WTC11 (cell line): ENCODE data around the gene TAGLN3. TPM values are rescaled to one million over a fixed set of nuclear protein-coding genes. Genes with fewer than 3 reads are reported as not detected.

ENCODE experiments used
- ATAC-seq: fragments of 200-7000 bp; cut with Tn5 transposase; 2 replicates; pipeline ENCODE4 v1.10.0; 2021; ENCODE audit warnings: mild to moderate bottlenecking, moderate library complexity
- CTCF ChIA-PET: fragments of 300-600 bp; sonication (Branson Sonifier 250); formaldehyde crosslinking; loops from one replicate; lab custom pipeline; 2021; ENCODE audit warnings: antibody characterized with exemption; lab: Charles Lee
- POLR2A ChIA-PET: fragments of 350-600 bp; sonication (Branson Sonifier 250); formaldehyde crosslinking; loops from one replicate; lab custom pipeline; 2021; ENCODE audit warnings: antibody characterized with exemption; lab: Charles Lee
- DNase-seq: peaks from one replicate; pipeline ENCODE4 v3.0.0; 2021; ENCODE audit warnings: low spot score
- H3K27ac Mint-ChIP-seq: 2 replicates; pipeline ENCODE4 v1.8.0; 2021; ENCODE audit warnings: mixed read lengths
- H3K27me3 Mint-ChIP-seq: 2 replicates; pipeline ENCODE4 v1.8.0; 2021; ENCODE audit warnings: low read depth, mild to moderate bottlenecking, moderate library complexity, mixed read lengths
- H3K36me3 Mint-ChIP-seq: 2 replicates; pipeline ENCODE4 v1.8.0; 2021; ENCODE audit warnings: mixed read lengths
- H3K4me1 Mint-ChIP-seq: 2 replicates; pipeline ENCODE4 v1.8.0; 2022; ENCODE audit warnings: mixed read lengths
- H3K4me3 Mint-ChIP-seq: 2 replicates; pipeline ENCODE4 v1.8.0; 2021; ENCODE audit warnings: mild to moderate bottlenecking, moderate library complexity, mixed read lengths
- H3K9me3 Mint-ChIP-seq: 2 replicates; pipeline ENCODE4 v1.8.0; 2021; ENCODE audit warnings: mixed read lengths
- CBFB ChIP-seq: sonication (generic); formaldehyde crosslinking; IDR thresholded peaks from 2 replicates; pipeline ENCODE4 v1.8.1; 2022; ENCODE audit warnings: mild to moderate bottlenecking, low read depth, missing genetic modification reagents
- CREB1 ChIP-seq: sonication (generic); formaldehyde crosslinking; IDR thresholded peaks from 2 replicates; pipeline ENCODE4 v1.8.0; 2023; ENCODE audit warnings: mild to moderate bottlenecking, missing genetic modification reagents
- CTCF ChIP-seq: fragments of 200-600 bp; IDR thresholded peaks from 2 replicates; pipeline ENCODE4 v1.8.0; 2022; ENCODE audit warnings: antibody characterized with exemption
- ELF4 ChIP-seq: sonication (generic); formaldehyde crosslinking; IDR thresholded peaks from 2 replicates; pipeline ENCODE4 v1.8.1; 2022; ENCODE audit warnings: low read depth, mild to moderate bottlenecking, moderate library complexity, missing genetic modification reagents
- FOXK1 ChIP-seq: sonication (generic); formaldehyde crosslinking; IDR thresholded peaks from 2 replicates; pipeline ENCODE4 v1.8.0; 2022; ENCODE audit warnings: mild to moderate bottlenecking, moderate library complexity, missing genetic modification reagents
- GABPB1 ChIP-seq: sonication (generic); formaldehyde crosslinking; IDR thresholded peaks from 2 replicates; pipeline ENCODE4 v1.8.1; 2023; ENCODE audit warnings: mild to moderate bottlenecking, missing genetic modification reagents
- HMGA2 ChIP-seq: fragments of 250-450 bp; sonication (Bioruptor Pico); IDR thresholded peaks from 2 replicates; pipeline ENCODE4 v1.4.0; 2021; ENCODE audit warnings: mild to moderate bottlenecking, moderate library complexity
- MXD4 ChIP-seq: fragments of 250-450 bp; sonication (Bioruptor Pico); IDR thresholded peaks from 2 replicates; pipeline ENCODE4 v1.8.0; 2021; ENCODE audit warnings: mild to moderate bottlenecking, moderate library complexity, borderline replicate concordance
- PREB ChIP-seq: sonication (generic); formaldehyde crosslinking; IDR thresholded peaks from 2 replicates; pipeline ENCODE4 v1.8.1; 2022; ENCODE audit warnings: mild to moderate bottlenecking, missing genetic modification reagents, moderate library complexity, borderline replicate concordance
- TCF7 ChIP-seq: sonication (generic); formaldehyde crosslinking; IDR thresholded peaks from 2 replicates; pipeline ENCODE4 v1.8.0; 2022; ENCODE audit warnings: mild to moderate bottlenecking, low read depth, missing genetic modification reagents, moderate library complexity
- ZNF219 ChIP-seq: sonication (generic); formaldehyde crosslinking; IDR thresholded peaks from 2 replicates; pipeline ENCODE4 v1.8.0; 2023; ENCODE audit warnings: missing genetic modification reagents, mild to moderate bottlenecking, borderline replicate concordance
- ZNF263 ChIP-seq: sonication (generic); formaldehyde crosslinking; IDR thresholded peaks from 2 replicates; pipeline ENCODE4 v1.8.1; 2022; ENCODE audit warnings: low read depth, mild to moderate bottlenecking, moderate library complexity, missing genetic modification reagents
- total RNA-seq: library from RNA; stranded (reverse); gene quantifications from 3 replicates; pipeline ENCODE4 v1.2.3, GENCODE V29; 2021
- TF ChIP-seq, protein P1 (sequence below): sonication (generic); formaldehyde crosslinking; IDR thresholded peaks from 2 replicates; pipeline ENCODE4 v1.8.0; 2022; ENCODE audit warnings: mild to moderate bottlenecking, missing genetic modification reagents
- TF ChIP-seq, protein P2 (sequence below): sonication (generic); formaldehyde crosslinking; conservative IDR thresholded peaks from 2 replicates; pipeline ENCODE4 v1.8.1; 2023; ENCODE audit warnings: mild to moderate bottlenecking, low read depth, missing genetic modification reagents, moderate library complexity
- TF ChIP-seq, protein P3 (sequence below): sonication (generic); formaldehyde crosslinking; IDR thresholded peaks from 2 replicates; pipeline ENCODE4 v1.8.0; 2022; ENCODE audit warnings: missing genetic modification reagents

TAGLN3 gene
- total RNA-seq, 1 experiment from 2014 or later = 2.8 TPM

GRCh38 chr3:111967068-111967467 is 31.7 kb upstream of the TAGLN3 start:
- CTCF ChIA-PET = interaction anchor here (0.7 to 3.2 kb wide), 23 partner anchors 8 to 298 kb away, joined by 3 to 30 read pairs (median 6); partner anchors contain the start of genes ABHD10 and PHLDB2
- DNase-seq = no peak
- no peak for ATAC-seq
- POLR2A ChIA-PET = interaction anchor here (0.5 to 0.7 kb wide), 3 partner anchors 144 to 794 kb away, joined by 3 to 10 read pairs (median 3); no protein-coding TSS in a partner anchor
- peaks cover 4% of the 10 kb centered on the region for H3K36me3 Mint-ChIP-seq
- no peaks in the 10 kb centered on the region for H3K27me3 Mint-ChIP-seq
- peaks cover 9% of the 10 kb centered on the region for H3K4me1 Mint-ChIP-seq
- H3K9me3 Mint-ChIP-seq = no peaks in the 10 kb centered on the region
- no peak overlapping the region for H3K4me3 Mint-ChIP-seq
- TF ChIP-seq ZNF263 (CRISPR knock-in tag) (no peak), GABPB1 (CRISPR knock-in tag) (no peak), TCF7 (no peak), FOXK1 (CRISPR knock-in tag) (no peak), PREB (CRISPR knock-in tag) (no peak)
- TF ChIP-seq, protein P1, sequence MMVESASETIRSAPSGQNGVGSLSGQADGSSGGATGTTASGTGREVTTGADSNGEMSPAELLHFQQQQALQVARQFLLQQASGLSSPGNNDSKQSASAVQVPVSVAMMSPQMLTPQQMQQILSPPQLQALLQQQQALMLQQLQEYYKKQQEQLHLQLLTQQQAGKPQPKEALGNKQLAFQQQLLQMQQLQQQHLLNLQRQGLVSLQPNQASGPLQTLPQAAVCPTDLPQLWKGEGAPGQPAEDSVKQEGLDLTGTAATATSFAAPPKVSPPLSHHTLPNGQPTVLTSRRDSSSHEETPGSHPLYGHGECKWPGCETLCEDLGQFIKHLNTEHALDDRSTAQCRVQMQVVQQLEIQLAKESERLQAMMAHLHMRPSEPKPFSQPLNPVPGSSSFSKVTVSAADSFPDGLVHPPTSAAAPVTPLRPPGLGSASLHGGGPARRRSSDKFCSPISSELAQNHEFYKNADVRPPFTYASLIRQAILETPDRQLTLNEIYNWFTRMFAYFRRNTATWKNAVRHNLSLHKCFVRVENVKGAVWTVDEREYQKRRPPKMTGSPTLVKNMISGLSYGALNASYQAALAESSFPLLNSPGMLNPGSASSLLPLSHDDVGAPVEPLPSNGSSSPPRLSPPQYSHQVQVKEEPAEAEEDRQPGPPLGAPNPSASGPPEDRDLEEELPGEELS (CRISPR knock-in tag) = no peak
- TF ChIP-seq, protein P2, sequence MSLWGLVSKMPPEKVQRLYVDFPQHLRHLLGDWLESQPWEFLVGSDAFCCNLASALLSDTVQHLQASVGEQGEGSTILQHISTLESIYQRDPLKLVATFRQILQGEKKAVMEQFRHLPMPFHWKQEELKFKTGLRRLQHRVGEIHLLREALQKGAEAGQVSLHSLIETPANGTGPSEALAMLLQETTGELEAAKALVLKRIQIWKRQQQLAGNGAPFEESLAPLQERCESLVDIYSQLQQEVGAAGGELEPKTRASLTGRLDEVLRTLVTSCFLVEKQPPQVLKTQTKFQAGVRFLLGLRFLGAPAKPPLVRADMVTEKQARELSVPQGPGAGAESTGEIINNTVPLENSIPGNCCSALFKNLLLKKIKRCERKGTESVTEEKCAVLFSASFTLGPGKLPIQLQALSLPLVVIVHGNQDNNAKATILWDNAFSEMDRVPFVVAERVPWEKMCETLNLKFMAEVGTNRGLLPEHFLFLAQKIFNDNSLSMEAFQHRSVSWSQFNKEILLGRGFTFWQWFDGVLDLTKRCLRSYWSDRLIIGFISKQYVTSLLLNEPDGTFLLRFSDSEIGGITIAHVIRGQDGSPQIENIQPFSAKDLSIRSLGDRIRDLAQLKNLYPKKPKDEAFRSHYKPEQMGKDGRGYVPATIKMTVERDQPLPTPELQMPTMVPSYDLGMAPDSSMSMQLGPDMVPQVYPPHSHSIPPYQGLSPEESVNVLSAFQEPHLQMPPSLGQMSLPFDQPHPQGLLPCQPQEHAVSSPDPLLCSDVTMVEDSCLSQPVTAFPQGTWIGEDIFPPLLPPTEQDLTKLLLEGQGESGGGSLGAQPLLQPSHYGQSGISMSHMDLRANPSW (CRISPR knock-in tag) = no peak
- H3K27ac Mint-ChIP-seq = peak overlapping the region; percentile 57; the same call in 1 of the 2 replicates

GRCh38 chr3:111967651-111968274 is 31.0 kb upstream of the TAGLN3 start:
- Mint-ChIP-seq H3K27me3 (no peaks in the 10 kb centered on the region), H3K9me3 (no peaks in the 10 kb centered on the region), H3K4me1 (peaks cover 9% of the 10 kb centered on the region), H3K4me3 (no peak overlapping the region), H3K36me3 (peaks cover 4% of the 10 kb centered on the region), H3K27ac (no peak overlapping the region)
- POLR2A ChIA-PET = interaction anchor here (0.6 to 0.7 kb wide), 2 partner anchors 144 to 277 kb away, joined by 3 to 10 read pairs; no protein-coding TSS in a partner anchor
- CTCF ChIA-PET = interaction anchor here (0.6 to 3.2 kb wide), 29 partner anchors 9 to 1167 kb away, joined by 3 to 30 read pairs (median 5); partner anchors contain the start of genes ABHD10 and PHLDB2
- peak; percentile 87 for DNase-seq
- peak; percentile 90 for ATAC-seq
- TF ChIP-seq MXD4 (CRISPR knock-in tag) (no peak), CREB1 (CRISPR knock-in tag) (no peak), ZNF219 (CRISPR knock-in tag) (no peak), HMGA2 (no peak), CTCF (peak; percentile 87), CBFB (no peak), ELF4 (CRISPR knock-in tag) (no peak)
- TF ChIP-seq, protein P3, sequence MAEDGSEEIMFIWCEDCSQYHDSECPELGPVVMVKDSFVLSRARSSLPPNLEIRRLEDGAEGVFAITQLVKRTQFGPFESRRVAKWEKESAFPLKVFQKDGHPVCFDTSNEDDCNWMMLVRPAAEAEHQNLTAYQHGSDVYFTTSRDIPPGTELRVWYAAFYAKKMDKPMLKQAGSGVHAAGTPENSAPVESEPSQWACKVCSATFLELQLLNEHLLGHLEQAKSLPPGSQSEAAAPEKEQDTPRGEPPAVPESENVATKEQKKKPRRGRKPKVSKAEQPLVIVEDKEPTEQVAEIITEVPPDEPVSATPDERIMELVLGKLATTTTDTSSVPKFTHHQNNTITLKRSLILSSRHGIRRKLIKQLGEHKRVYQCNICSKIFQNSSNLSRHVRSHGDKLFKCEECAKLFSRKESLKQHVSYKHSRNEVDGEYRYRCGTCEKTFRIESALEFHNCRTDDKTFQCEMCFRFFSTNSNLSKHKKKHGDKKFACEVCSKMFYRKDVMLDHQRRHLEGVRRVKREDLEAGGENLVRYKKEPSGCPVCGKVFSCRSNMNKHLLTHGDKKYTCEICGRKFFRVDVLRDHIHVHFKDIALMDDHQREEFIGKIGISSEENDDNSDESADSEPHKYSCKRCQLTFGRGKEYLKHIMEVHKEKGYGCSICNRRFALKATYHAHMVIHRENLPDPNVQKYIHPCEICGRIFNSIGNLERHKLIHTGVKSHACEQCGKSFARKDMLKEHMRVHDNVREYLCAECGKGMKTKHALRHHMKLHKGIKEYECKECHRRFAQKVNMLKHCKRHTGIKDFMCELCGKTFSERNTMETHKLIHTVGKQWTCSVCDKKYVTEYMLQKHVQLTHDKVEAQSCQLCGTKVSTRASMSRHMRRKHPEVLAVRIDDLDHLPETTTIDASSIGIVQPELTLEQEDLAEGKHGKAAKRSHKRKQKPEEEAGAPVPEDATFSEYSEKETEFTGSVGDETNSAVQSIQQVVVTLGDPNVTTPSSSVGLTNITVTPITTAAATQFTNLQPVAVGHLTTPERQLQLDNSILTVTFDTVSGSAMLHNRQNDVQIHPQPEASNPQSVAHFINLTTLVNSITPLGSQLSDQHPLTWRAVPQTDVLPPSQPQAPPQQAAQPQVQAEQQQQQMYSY (CRISPR knock-in tag) = no peak
- TF ChIP-seq, protein P2 (CRISPR knock-in tag) = no peak
